Endodermal cell (in vitro differentiated cells): Measurements from ENCODE around the gene PRDM16. TPM values are rescaled to one million over a fixed set of nuclear protein-coding genes. Genes with fewer than 3 reads are reported as not detected.

ENCODE experiments used
- DNase-seq: peaks from one replicate; pipeline ENCODE4 v3.0.0-alpha.2; 2017
- H3K27ac ChIP-seq: 2 replicates; pipeline ENCODE4 v1.5.1; 2013; ENCODE audit warnings: mild to moderate bottlenecking, low read depth, low read length, moderate library complexity
- H3K27me3 ChIP-seq: 2 replicates; pipeline ENCODE4 v1.6.1; 2013; ENCODE audit warnings: mild to moderate bottlenecking, low read length, moderate library complexity; ENCODE audit not compliant: insufficient read depth, control insufficient read depth, poor library complexity, severe bottlenecking
- H3K36me3 ChIP-seq: 2 replicates; pipeline ENCODE4 v1.7.0; 2013; ENCODE audit warnings: mild to moderate bottlenecking, low read length, moderate library complexity; ENCODE audit not compliant: control insufficient read depth, insufficient read depth
- H3K4me1 ChIP-seq: one replicate; pipeline ENCODE4 v1.7.0; 2013; ENCODE audit warnings: low read length; ENCODE audit not compliant: control insufficient read depth, insufficient read depth
- H3K4me3 ChIP-seq: 2 replicates; pipeline ENCODE4 v1.5.1; 2013; ENCODE audit warnings: mild to moderate bottlenecking, low read length, moderate library complexity
- H3K9ac ChIP-seq: 2 replicates; pipeline ENCODE4 v1.6.1; 2013; ENCODE audit warnings: mild to moderate bottlenecking, low read length, moderate library complexity; ENCODE audit not compliant: poor library complexity, severe bottlenecking; ENCODE audit errors: extremely low read depth
- H3K9me3 ChIP-seq: 2 replicates; pipeline ENCODE4 v1.6.1; 2013; ENCODE audit warnings: mild to moderate bottlenecking, low read length, moderate library complexity; ENCODE audit not compliant: control insufficient read depth
- H3K27ac Mint-ChIP-seq: 2 replicates; pipeline ENCODE4 v1.8.0; 2020; ENCODE audit warnings: mixed read lengths
- H3K27me3 Mint-ChIP-seq: 2 replicates; pipeline ENCODE4 v1.8.0; 2021; ENCODE audit warnings: mild to moderate bottlenecking, mixed read lengths; ENCODE audit not compliant: insufficient read depth
- H3K36me3 Mint-ChIP-seq: 2 replicates; pipeline ENCODE4 v1.8.0; 2020; ENCODE audit warnings: low read depth, mixed read lengths
- H3K4me1 Mint-ChIP-seq: 2 replicates; pipeline ENCODE4 v1.8.0; 2020; ENCODE audit warnings: mixed read lengths
- H3K4me3 Mint-ChIP-seq: 2 replicates; pipeline ENCODE4 v1.8.0; 2020; ENCODE audit warnings: mild to moderate bottlenecking, moderate library complexity, mixed read lengths
- H3K9me3 Mint-ChIP-seq: 2 replicates; pipeline ENCODE4 v1.8.0; 2020; ENCODE audit warnings: mild to moderate bottlenecking, mixed read lengths
- CTCF ChIP-seq: fragments of 200-600 bp; sonication (generic); conservative IDR thresholded peaks from 2 replicates; pipeline ENCODE4 v1.5.0; 2021; ENCODE audit warnings: antibody characterized with exemption, mild to moderate bottlenecking
- WGBS, 2 experiments: methylation state at CpG; one replicate each; pipeline versions ENCODE4 v1.1.5 to v1.1.7; 2013; ENCODE audit warnings: missing lambda C conversion rate in 2 of 2, mixed read lengths in 1 of 2; ENCODE audit not compliant: insufficient coverage in 1 of 2, insufficient read length in 1 of 2; 5-methylcytosine and 5-hydroxymethylcytosine counted together
- total RNA-seq, 2 donors: library from RNA; stranded (reverse); fragmentation: NEBNext Ultra II Directional in 1 of 2; extraction: Animal tissue kit (Norgen Biotek cat#: 25700) in 1 of 2; gene quantifications; 2 replicates in 1 of 2; 3 replicates in 1 of 2; pipeline ENCODE4 v1.2.1, GENCODE V29; 2021

Gene PRDM16
- total RNA-seq, 2 donors from 2014 or later = 2.1 to 4.0 TPM

DNA sequence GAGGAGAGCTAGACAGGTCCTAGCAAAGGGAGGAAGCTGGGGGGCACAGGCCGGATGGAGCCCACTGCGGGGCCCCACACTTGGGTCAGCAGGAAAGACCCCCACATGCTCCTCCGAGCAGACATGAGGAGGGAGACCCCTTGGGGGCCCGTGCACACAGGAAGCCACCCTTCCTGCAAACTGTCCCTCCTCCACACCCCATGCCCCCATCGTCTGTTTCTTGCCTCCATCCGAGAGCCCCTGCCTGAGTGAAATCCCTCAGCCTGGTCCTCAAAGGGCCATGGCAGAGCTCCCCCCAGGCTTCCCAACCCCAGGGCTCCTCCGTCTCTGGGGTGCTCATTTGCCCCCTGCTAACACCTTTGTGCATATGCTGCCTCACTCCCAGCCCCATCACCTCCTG is 168.0 kb downstream of the PRDM16 start:
- TF ChIP-seq CTCF = no peak
- Histone ChIP-seq H3K4me3 (no peak overlapping the region), H3K9me3 (no peaks in the 10 kb centered on the region), H3K4me1 (no peaks in the 10 kb centered on the region), H3K27ac (no peak overlapping the region), H3K9ac (no peak overlapping the region), H3K36me3 (no peaks in the 10 kb centered on the region), H3K27me3 (no peaks in the 10 kb centered on the region)
- H3K9me3 Mint-ChIP-seq = no peaks in the 10 kb centered on the region
- H3K27me3 Mint-ChIP-seq = no peaks in the 10 kb centered on the region
- H3K36me3 Mint-ChIP-seq = no peaks in the 10 kb centered on the region
- 86 to 94% methylated on average over 3 to 7 of the region's 7 CpGs for WGBS, 2 experiments
- no peak overlapping the region for H3K27ac Mint-ChIP-seq
- DNase-seq = no peak
- peaks cover 2% of the 10 kb centered on the region for H3K4me1 Mint-ChIP-seq
- H3K4me3 Mint-ChIP-seq = no peak overlapping the region

GRCh38 chr1:3237570-3237969 is 168.6 kb downstream of the PRDM16 start:
- H3K9me3 ChIP-seq = no peaks in the 10 kb centered on the region
- Mint-ChIP-seq H3K4me3 (no peak overlapping the region), H3K27ac (no peak overlapping the region), H3K4me1 (peaks cover 2% of the 10 kb centered on the region), H3K9me3 (no peaks in the 10 kb centered on the region), H3K36me3 (no peaks in the 10 kb centered on the region), H3K27me3 (no peaks in the 10 kb centered on the region)
- H3K9ac ChIP-seq = no peak overlapping the region
- no peak overlapping the region for H3K4me3 ChIP-seq
- H3K27ac ChIP-seq = no peak overlapping the region
- WGBS, 2 experiments = 95 to 100% methylated on average over 14 to 15 of the region's 15 CpGs
- no peaks in the 10 kb centered on the region for H3K4me1 ChIP-seq
- no peak for TF ChIP-seq CTCF
- no peaks in the 10 kb centered on the region for H3K36me3 ChIP-seq
- H3K27me3 ChIP-seq = no peaks in the 10 kb centered on the region
- no peak for DNase-seq

DNA sequence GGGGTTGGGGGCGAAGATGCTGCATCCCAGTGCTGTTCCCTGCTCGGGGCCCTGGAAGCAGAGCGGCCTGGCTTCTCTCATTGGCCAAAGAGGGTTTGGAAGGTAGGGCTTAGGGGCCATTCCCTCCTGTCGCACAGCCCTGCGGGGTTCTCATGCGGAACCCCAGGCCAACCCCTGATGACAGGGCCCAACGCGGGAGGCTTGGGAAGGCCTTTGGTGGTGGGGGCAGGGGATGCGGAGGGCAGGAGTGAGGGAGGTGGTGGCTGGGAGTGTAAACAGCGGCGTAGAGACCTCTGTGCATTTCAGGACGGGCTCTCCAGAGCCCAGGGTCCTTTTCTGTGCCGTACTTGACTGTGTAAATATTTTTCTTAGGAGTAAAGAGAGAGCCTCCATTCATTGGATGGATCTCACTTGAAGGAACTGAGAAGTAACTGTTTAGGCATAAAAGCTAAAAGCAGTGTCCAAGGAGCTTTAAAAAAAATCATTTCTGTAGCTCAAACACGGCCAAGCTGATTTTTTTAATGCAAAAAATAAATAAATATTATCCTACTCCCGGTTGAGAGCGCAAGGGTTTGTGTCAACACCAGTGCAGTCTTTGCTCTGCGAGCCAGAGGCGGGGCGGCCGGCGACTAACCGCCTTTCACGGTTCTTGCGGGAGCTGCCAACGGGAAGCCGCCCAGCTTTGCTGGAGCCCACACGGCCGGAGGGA is 169.1 kb downstream of the PRDM16 start:
- 89 to 93% methylated on average over 12 to 28 of the region's 28 CpGs for WGBS, 2 experiments
- peaks cover 2% of the 10 kb centered on the region for H3K4me1 Mint-ChIP-seq
- no peaks in the 10 kb centered on the region for H3K27me3 Mint-ChIP-seq
- H3K9me3 Mint-ChIP-seq = no peaks in the 10 kb centered on the region
- Histone ChIP-seq H3K27ac (no peak overlapping the region), H3K4me3 (no peak overlapping the region), H3K27me3 (no peaks in the 10 kb centered on the region), H3K9ac (no peak overlapping the region), H3K36me3 (no peaks in the 10 kb centered on the region), H3K4me1 (no peaks in the 10 kb centered on the region), H3K9me3 (no peaks in the 10 kb centered on the region)
- H3K27ac Mint-ChIP-seq = no peak overlapping the region
- no peaks in the 10 kb centered on the region for H3K36me3 Mint-ChIP-seq
- DNase-seq = no peak
- H3K4me3 Mint-ChIP-seq = no peak overlapping the region
- TF ChIP-seq CTCF = no peak
